ENCODE measurements around the gene PSMG4. TPM values are rescaled to one million over a fixed set of nuclear protein-coding genes. Genes with fewer than 3 reads are reported as not detected.

The PSMG4 gene
- total RNA-seq, 1 experiment from 2014 or later, result 20.9 TPM

DNA sequence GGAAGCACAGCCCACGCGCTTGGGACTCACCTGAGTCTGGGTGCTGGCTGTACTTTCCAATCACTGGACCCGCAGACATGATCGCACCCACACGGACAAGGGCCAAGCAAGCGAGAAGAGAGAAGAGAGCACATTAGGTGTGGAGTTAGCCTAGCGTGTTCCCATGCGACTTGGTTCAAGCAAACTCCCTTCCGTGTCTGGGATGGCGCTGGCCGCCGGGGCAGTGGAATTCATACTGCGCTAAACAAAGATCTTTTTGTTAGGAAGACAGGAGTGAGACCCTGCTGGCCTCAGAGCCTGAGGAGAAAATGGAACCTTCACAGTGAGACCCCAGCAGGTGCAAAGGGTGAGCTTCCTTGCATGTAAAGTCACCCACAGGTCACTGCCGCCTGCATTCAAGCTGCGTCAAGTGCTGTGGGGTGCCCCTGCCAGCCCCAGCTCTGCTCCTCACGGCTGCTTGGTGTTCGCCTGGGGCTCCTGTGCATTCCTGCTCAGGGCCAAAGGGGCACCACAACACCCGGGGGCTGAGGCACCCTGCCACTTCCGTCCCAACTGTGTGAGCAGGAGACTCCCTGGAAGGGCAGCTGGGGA is 26.4 kb downstream of the PSMG4 start:
- Mint-ChIP-seq H3K9me3 (ENCODE audit: unreplicated experiment) (no peaks in the 10 kb centered on the region), H3K27me3 (ENCODE audit: insufficient read depth, unreplicated experiment) (no peaks in the 10 kb centered on the region), H3K4me3 (ENCODE audit: unreplicated experiment) (no peak overlapping the region), H3K4me1 (ENCODE audit: low read depth, unreplicated experiment) (no peaks in the 10 kb centered on the region), H3K27ac (ENCODE audit: unreplicated experiment) (no peak overlapping the region), H3K36me3 (ENCODE audit: insufficient read depth, unreplicated experiment) (peaks cover 62% of the 10 kb centered on the region)
- H3K4me3 ChIP-seq (ENCODE audit: low read depth, low read length), result no peak overlapping the region
- no peaks in the 10 kb centered on the region for H3K27me3 ChIP-seq (replicated peaks; ENCODE audit: control insufficient read depth, insufficient read depth, low read length)
- H3K9me3 ChIP-seq, result no peaks in the 10 kb centered on the region
- no peaks in the 10 kb centered on the region; the same call in 1 of the 2 replicates for H3K36me3 ChIP-seq (ENCODE audit: control insufficient read depth, insufficient read depth, low read length)
- H3K4me1 ChIP-seq, result no peaks in the 10 kb centered on the region
- intact Hi-C loops (cut with micrococcal nuclease; ENCODE audit: unreplicated experiment), result no loop called here
- ChIA-PET CTCF (interaction anchor here (0.6 kb wide), 2 partner anchors 172 to 1553 kb away, joined by 3 to 5 read pairs; partner anchors contain the start of gene SLC22A23), POLR2A (no interaction called here)
- DNase-seq, result no peak
- BruUV-seq (replicated peaks), result no TSS peak
- no peak for TF ChIP-seq CTCF (IDR thresholded peaks at IDR 0.05; ENCODE audit: insufficient read depth in 1 of 2, low read depth in 1 of 2, low read length in 1 of 2, severe bottlenecking in 1 of 2, unreplicated experiment in 1 of 2)

GRCh38 chr6:3285732-3286131 is 27.0 kb downstream of the PSMG4 start:
- Mint-ChIP-seq H3K36me3 (ENCODE audit: insufficient read depth, unreplicated experiment) (peaks cover 64% of the 10 kb centered on the region), H3K4me1 (ENCODE audit: low read depth, unreplicated experiment) (no peaks in the 10 kb centered on the region), H3K27ac (ENCODE audit: unreplicated experiment) (no peak overlapping the region), H3K9me3 (ENCODE audit: unreplicated experiment) (no peaks in the 10 kb centered on the region), H3K4me3 (ENCODE audit: unreplicated experiment) (no peak overlapping the region), H3K27me3 (ENCODE audit: insufficient read depth, unreplicated experiment) (no peaks in the 10 kb centered on the region)
- Histone ChIP-seq H3K36me3 (ENCODE audit: control insufficient read depth, insufficient read depth, low read length) (no peaks in the 10 kb centered on the region; the same call in 1 of the 2 replicates), H3K4me1 (no peaks in the 10 kb centered on the region), H3K9me3 (no peaks in the 10 kb centered on the region), H3K4me3 (ENCODE audit: low read depth, low read length) (no peak overlapping the region), H3K27me3 (replicated peaks; ENCODE audit: control insufficient read depth, insufficient read depth, low read length) (no peaks in the 10 kb centered on the region)
- ChIA-PET CTCF (interaction anchor here (0.6 kb wide), 2 partner anchors 171 to 1553 kb away, joined by 3 to 5 read pairs; partner anchors contain the start of gene SLC22A23), POLR2A (no interaction called here)
- no TSS peak for BruUV-seq (replicated peaks)
- intact Hi-C loops (cut with micrococcal nuclease; ENCODE audit: unreplicated experiment), result no loop called here
- TF ChIP-seq CTCF (IDR thresholded peaks at IDR 0.05; ENCODE audit: insufficient read depth in 1 of 2, low read depth in 1 of 2, low read length in 1 of 2, severe bottlenecking in 1 of 2, unreplicated experiment in 1 of 2), result no peak
- DNase-seq, result no peak

- H3K4me1 Mint-ChIP-seq (ENCODE audit: low read depth, unreplicated experiment), result no peaks in the 10 kb centered on the region
- no peaks in the 10 kb centered on the region for H3K27me3 Mint-ChIP-seq (ENCODE audit: insufficient read depth, unreplicated experiment)
- Histone ChIP-seq H3K4me1 (no peaks in the 10 kb centered on the region), H3K27me3 (replicated peaks; ENCODE audit: control insufficient read depth, insufficient read depth, low read length) (no peaks in the 10 kb centered on the region), H3K36me3 (ENCODE audit: control insufficient read depth, insufficient read depth, low read length) (no peaks in the 10 kb centered on the region; the same call in 1 of the 2 replicates), H3K4me3 (ENCODE audit: low read depth, low read length) (no peak overlapping the region), H3K9me3 (no peaks in the 10 kb centered on the region)
- H3K27ac Mint-ChIP-seq (ENCODE audit: unreplicated experiment), result no peak overlapping the region
- intact Hi-C loops (cut with micrococcal nuclease; ENCODE audit: unreplicated experiment), result no loop called here
- TF ChIP-seq CTCF (IDR thresholded peaks at IDR 0.05; ENCODE audit: insufficient read depth in 1 of 2, low read depth in 1 of 2, low read length in 1 of 2, severe bottlenecking in 1 of 2, unreplicated experiment in 1 of 2), result no peak
- ChIA-PET CTCF (no interaction called here), POLR2A (no interaction called here)
- no peak overlapping the region for H3K4me3 Mint-ChIP-seq (ENCODE audit: unreplicated experiment)
- BruUV-seq (replicated peaks), result no TSS peak
- peaks cover 61% of the 10 kb centered on the region for H3K36me3 Mint-ChIP-seq (ENCODE audit: insufficient read depth, unreplicated experiment)
- H3K9me3 Mint-ChIP-seq (ENCODE audit: unreplicated experiment), result no peaks in the 10 kb centered on the region
- peak in 1 of 2 experiments; percentile 22 for DNase-seq
These were observed 28.0 kb downstream of the PSMG4 start for GRCh38 chr6:3286641-3287171.
